SKM-1 (cell line): ENCODE data around the gene RAB6A.

Source experiments
- DNase-seq: peaks from one replicate; lab custom pipeline; 2025; ENCODE audit not compliant: unreplicated experiment; lab: John Stamatoyannopoulos, UW

Gene RAB6A

GRCh38 chr11:73656985-73657384 is 103.9 kb downstream of the RAB6A start:
- DNase-seq = no peak

- no peak for DNase-seq
Measured at GRCh38 chr11:73655686-73656085, 105.2 kb downstream of the RAB6A start.

- DNase-seq = no peak
Measured at GRCh38 chr11:73654482-73655021, 106.3 kb downstream of the RAB6A start.

- no peak for DNase-seq
Measured at GRCh38 chr11:73653996-73654395, 106.9 kb downstream of the RAB6A start.

- DNase-seq = no peak
Measured at GRCh38 chr11:73652856-73653559, 107.9 kb downstream of the RAB6A start.

- no peak for DNase-seq
Measured at GRCh38 chr11:73652046-73652730, 108.7 kb downstream of the RAB6A start.

- DNase-seq = no peak
Measured at GRCh38 chr11:73651661-73652045, 109.2 kb downstream of the RAB6A start.

GRCh38 chr11:73651252-73651651 is 109.6 kb downstream of the RAB6A start:
- no peak for DNase-seq

- no peak for DNase-seq
Measured at GRCh38 chr11:73650400-73650799, 110.5 kb downstream of the RAB6A start.

GRCh38 chr11:73649206-73649605 is 111.7 kb downstream of the RAB6A start:
- DNase-seq = no peak

GRCh38 chr11:73648571-73649046 is 112.3 kb downstream of the RAB6A start:
- DNase-seq = no peak

GRCh38 chr11:73648121-73648520 is 112.8 kb downstream of the RAB6A start:
- DNase-seq = no peak

GRCh38 chr11:73647459-73648100 is 113.3 kb downstream of the RAB6A start:
- no peak for DNase-seq

- no peak for DNase-seq
Measured at GRCh38 chr11:73645972-73646631, 114.8 kb downstream of the RAB6A start, which contains the start of gene PLEKHB1. Gene PLEKHB1 (plus strand): TSS chr11:73646581. CDS start chr11:73646609, 28 bp downstream.

GRCh38 chr11:73645121-73645969 is 115.5 kb downstream of the RAB6A start:
- DNase-seq = no peak

GRCh38 chr11:73641668-73642067 is 119.2 kb downstream of the RAB6A start:
- DNase-seq = no peak

- no peak for DNase-seq
Measured at GRCh38 chr11:73640592-73640991, 120.3 kb downstream of the RAB6A start.

GRCh38 chr11:73637012-73637411 is 123.9 kb downstream of the RAB6A start:
- no peak for DNase-seq

GRCh38 chr11:73636249-73636648 is 124.6 kb downstream of the RAB6A start:
- DNase-seq = no peak

- DNase-seq = no peak
Measured at GRCh38 chr11:73635721-73636120, 125.2 kb downstream of the RAB6A start.
